ENCODE data around the gene JAML. TPM values are rescaled to one million over a fixed set of nuclear protein-coding genes. Genes with fewer than 3 reads are reported as not detected.

JAML gene
- total RNA-seq, 1 donor from 2014 or later = 377 TPM

Other genes starting within 250 kb of the JAML start
- 144 and 147 TPM in 2 replicates for gene IL10RA, start 238.6 kb downstream of the JAML start, total RNA-seq
- not detected in 2 replicates for gene TMPRSS4, start 147.9 kb downstream of the JAML start, total RNA-seq
- gene SMIM35, start 138.0 kb downstream of the JAML start, total RNA-seq = 1.7 and 1.9 TPM in 2 replicates
- 0.30 and 0.32 TPM in 2 replicates for gene SCN4B, start 72.2 kb downstream of the JAML start, total RNA-seq
- gene SCN2B, start 48.4 kb downstream of the JAML start, total RNA-seq = 0.02 TPM in 1 of 2 replicates, not detected in the other
- 49.5 and 49.7 TPM in 2 replicates for gene MPZL3, start 27.4 kb upstream of the JAML start, total RNA-seq
- gene MPZL2, start 39.3 kb upstream of the JAML start, total RNA-seq = 13.9 and 14.6 TPM in 2 replicates
- gene CD3E, start 79.7 kb upstream of the JAML start, total RNA-seq = 518 and 529 TPM in 2 replicates
- gene CD3D, start 117.7 kb upstream of the JAML start, total RNA-seq = 386 and 400 TPM in 2 replicates
- gene CD3G, start 119.3 kb upstream of the JAML start, total RNA-seq = 134 and 139 TPM in 2 replicates
- 41.2 and 44.1 TPM in 2 replicates for gene UBE4A, start 134.6 kb upstream of the JAML start, total RNA-seq
- gene ATP5MG, start 176.6 kb upstream of the JAML start, total RNA-seq = 237 and 266 TPM in 2 replicates
- gene KMT2A, start 211.5 kb upstream of the JAML start, total RNA-seq = 61.6 and 64.2 TPM in 2 replicates